GM06990 (cell line): ENCODE data around the gene CNTNAP2.

Experiments
- DNase-seq: peaks from one replicate; pipeline ENCODE4 v3.0.0-alpha.2; 2011; ENCODE audit not compliant: insufficient read length; ENCODE audit errors: extremely low read depth
- H3K27me3 ChIP-seq: replicated peaks from 2 replicates; pipeline ENCODE4 v1.6.0; 2011; ENCODE audit warnings: low read length; ENCODE audit not compliant: control insufficient read depth, insufficient read depth
- H3K36me3 ChIP-seq: 2 replicates; pipeline ENCODE4 v1.5.1; 2011; ENCODE audit warnings: low read length; ENCODE audit not compliant: control insufficient read depth, insufficient read depth
- H3K4me3 ChIP-seq: replicated peaks from 2 replicates; pipeline ENCODE4 v1.5.1; 2011; ENCODE audit warnings: low read depth, mild to moderate bottlenecking, control low read depth, low read length
- TF ChIP-seq, protein P1 (sequence below): IDR thresholded peaks from 2 replicates; pipeline ENCODE4 v1.5.1; 2011; ENCODE audit warnings: low read length, control low read depth, mild to moderate bottlenecking, inconsistent platforms; ENCODE audit not compliant: insufficient read depth, poor library complexity, severe bottlenecking

The CNTNAP2 gene

DNA sequence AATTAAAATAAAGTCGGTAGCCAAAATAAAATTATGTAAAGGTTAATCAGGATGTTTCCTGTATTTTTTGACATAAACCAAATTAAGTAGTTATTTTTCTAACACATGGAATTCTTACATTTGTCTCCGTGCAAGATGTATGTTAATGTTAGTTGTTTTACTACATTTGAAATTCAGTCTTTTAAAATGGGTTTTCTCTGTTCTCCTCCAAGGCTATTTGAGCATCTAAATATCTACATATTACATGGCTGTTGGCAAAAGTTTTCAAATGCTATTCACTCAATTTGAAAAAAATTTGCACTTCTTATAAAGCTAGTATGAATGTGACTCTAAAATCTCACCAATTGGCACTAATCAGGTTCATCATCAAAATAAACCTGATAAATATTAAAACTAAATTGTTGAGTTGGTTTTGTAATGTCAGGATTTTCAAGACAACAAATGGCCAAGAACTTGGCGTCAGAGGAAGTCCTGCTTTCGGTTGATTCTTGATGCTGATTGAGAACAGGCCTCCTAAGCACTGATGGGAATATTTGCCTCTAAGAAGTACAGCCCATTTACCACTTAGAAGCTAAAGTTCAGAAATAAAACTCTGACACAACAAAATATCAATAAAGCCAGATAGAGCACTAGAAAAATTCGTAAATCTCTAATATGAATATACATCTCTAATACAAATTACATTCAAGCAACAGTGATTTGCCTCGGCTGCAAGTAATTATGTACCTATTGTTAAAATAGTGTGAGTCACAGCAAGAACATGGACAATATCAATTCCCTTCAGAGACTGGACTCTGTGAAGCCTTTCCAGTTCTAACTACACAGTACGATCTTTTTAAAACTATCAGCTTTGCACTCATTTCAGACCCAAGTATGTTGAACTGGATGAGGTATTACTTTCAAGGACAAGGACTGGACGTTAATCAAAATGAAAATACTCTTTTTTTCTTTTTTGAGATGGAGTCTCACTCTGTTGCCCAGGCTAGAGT, 1740.8 kb downstream of the CNTNAP2 start:
- no peaks in the 10 kb centered on the region for H3K36me3 ChIP-seq
- no peaks in the 10 kb centered on the region for H3K27me3 ChIP-seq
- no peak overlapping the region for H3K4me3 ChIP-seq
- TF ChIP-seq, protein P1, sequence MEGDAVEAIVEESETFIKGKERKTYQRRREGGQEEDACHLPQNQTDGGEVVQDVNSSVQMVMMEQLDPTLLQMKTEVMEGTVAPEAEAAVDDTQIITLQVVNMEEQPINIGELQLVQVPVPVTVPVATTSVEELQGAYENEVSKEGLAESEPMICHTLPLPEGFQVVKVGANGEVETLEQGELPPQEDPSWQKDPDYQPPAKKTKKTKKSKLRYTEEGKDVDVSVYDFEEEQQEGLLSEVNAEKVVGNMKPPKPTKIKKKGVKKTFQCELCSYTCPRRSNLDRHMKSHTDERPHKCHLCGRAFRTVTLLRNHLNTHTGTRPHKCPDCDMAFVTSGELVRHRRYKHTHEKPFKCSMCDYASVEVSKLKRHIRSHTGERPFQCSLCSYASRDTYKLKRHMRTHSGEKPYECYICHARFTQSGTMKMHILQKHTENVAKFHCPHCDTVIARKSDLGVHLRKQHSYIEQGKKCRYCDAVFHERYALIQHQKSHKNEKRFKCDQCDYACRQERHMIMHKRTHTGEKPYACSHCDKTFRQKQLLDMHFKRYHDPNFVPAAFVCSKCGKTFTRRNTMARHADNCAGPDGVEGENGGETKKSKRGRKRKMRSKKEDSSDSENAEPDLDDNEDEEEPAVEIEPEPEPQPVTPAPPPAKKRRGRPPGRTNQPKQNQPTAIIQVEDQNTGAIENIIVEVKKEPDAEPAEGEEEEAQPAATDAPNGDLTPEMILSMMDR = no peak
- DNase-seq = no peak

DNA sequence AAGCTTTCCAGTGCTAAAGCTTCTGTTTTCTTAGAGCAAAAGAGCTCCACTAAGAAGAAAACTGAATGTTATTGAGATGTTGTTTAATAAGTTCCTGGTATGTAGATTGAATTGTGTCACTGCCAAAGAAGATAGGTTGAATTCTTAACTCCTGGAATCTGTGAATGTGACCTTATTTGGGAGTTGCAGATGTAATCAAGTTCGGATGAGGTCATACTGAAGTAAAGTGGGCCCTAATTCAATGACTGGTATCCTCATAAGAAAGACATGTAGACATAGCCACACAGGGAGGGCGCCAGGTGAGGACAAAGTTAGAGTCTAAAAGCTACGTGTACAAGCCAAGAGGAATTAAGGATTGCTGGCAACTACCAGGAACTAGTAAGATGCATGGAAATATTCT, 1741.8 kb downstream of the CNTNAP2 start:
- TF ChIP-seq, protein P1 = no peak
- H3K27me3 ChIP-seq = no peaks in the 10 kb centered on the region
- no peak for DNase-seq

DNA sequence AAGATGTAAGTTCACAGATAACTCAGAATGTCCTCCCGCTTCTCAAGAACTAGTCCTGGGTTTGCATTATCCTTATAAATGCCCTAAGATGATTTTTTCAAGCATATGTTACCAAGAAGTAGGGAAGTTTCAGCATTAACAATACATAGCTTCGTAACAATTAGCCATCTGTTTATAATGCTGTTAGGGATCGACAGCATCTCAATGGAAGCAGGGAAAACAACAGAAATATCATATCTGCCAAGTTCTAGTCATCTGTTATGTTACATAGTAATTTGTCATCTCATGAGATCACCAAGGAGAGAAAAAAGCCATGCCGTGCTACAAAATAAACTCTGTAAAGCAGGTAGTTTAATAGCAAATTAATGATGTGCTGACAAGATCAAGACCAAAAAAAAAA, 1742.4 kb downstream of the CNTNAP2 start:
- no peaks in the 10 kb centered on the region for H3K36me3 ChIP-seq
- no peaks in the 10 kb centered on the region for H3K27me3 ChIP-seq
- TF ChIP-seq, protein P1 = no peak
- H3K4me3 ChIP-seq = no peak overlapping the region
- DNase-seq = no peak

More for the DNA sequence above, 1741.8 kb downstream of the CNTNAP2 start:
- Histone ChIP-seq H3K36me3 (no peaks in the 10 kb centered on the region), H3K4me3 (no peak overlapping the region)

DNA sequence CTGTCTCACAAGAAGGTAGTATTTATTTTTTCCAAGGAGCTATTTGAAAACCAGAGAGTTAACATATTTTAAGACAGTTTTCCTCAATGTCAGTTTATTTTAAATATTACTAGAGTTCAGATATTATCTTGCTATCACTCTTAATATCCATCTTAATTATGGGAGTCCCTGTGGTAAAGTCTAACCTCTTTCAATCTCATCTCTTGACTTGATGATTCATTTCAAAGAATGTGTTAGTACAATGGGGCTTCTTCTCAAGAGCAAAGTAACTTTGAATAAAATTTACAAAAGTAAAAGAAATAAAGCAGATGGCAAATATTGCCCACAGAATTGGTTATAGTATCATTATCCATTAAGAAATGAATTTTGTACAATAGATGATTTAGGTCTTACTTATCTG, 1742.9 kb downstream of the CNTNAP2 start:
- H3K36me3 ChIP-seq = no peaks in the 10 kb centered on the region
- TF ChIP-seq, protein P1 = no peak
- H3K4me3 ChIP-seq = no peak overlapping the region
- no peak for DNase-seq
- H3K27me3 ChIP-seq = no peaks in the 10 kb centered on the region

DNA sequence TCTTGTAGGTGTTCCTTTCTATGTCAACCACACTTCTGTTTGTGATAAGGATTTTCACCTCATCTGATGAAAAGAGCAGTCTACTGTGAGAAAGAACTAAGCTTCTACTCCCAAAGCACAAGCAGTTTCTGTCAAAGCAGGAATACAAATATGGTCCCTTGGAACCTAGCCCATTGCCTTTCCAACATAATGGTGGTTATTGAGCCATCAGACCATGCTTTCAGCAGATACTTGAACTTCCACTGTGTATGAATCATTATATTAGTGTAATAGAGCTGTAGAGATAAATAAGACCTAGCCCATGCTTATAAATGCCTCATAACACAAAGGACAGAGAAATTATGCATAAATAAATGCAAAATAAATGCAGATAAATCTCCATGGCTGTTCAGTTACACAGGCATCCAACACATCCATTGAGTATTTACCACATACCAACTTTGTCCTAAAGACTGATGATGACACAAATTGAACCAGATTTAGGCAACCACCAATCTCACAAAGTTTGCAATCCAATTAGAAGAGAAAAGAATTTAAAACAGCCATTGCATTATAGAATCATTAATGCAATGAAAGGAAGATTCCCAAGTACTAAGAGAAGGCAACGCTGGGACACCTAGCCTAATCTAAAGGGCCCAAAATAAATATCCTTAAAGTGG, 1744.6 kb downstream of the CNTNAP2 start:
- no peak overlapping the region for H3K4me3 ChIP-seq
- no peak for DNase-seq
- H3K36me3 ChIP-seq = no peaks in the 10 kb centered on the region
- H3K27me3 ChIP-seq = no peaks in the 10 kb centered on the region
- TF ChIP-seq, protein P1 = no peak
